ENCODE data around the gene CCND3.

CCND3 gene

DNA sequence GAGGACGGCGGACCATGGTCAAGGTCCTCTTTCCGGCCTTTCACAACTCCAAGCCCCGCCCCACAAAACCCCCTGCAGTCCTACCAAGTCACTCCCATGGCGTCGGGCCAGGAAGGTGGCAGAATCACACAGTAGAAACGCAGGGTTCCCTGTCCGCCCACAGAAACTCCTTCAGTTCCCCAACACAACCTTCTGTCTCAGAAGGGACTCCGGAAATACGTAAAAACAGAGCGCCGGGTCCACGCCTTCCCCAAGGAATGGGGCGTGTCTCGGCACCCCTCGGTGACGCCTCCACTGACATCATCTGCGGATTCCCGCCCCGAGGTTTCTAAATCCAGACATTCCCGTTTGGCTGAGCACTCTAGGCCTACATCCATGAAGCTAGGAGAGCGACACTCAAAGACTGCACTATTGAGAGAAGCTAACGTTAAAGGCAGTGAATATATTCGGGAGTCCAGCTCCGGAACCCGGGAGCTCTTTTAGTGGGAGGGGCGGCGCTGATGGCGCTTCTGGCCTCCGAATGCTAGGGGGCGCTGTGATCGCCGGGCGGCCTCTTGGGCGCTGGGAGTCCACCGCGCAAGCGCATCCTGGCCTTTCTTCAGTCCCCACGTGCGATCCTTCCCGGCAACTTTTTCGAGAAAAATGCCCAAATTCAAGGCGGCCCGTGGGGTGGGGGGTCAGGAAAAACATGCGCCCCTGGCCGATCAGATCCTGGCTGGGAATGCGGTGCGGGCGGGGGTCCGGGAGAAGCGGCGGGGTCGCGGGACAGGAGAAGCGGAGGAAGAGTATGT, 20.5 kb downstream of the CCND3 start, which contains the start of the genes BYSL and MED20:
BYSL (plus strand) TSS at position 579 of the 791 bp plus-strand sequence; CDS start at position 643, 64 bp downstream.
MED20 (minus strand) TSS at position 219 of the 791 bp plus-strand sequence; CDS start at position 98, 121 bp downstream.
- DNase-seq, result peak; percentile 93

DNA sequence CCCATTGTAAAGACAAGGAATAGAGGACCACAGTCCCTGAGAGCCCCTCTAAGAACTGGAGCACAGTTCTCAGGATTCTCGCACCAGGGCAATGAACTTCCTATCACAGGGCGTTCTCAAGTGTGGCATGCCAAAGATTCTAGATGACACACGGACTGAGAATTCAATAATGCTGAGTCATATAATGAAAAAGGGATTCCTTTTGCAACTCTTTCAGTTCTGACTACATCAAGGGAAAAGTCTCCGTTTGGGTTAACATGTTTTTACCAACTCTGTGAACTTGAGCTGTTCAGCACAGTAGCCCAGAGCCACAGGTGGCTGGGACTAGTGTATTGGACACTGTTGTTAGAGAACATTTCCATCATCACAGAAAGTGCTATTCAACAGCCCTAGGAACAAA, 24.1 kb downstream of the CCND3 start:
- DNase-seq, result no peak

DNA sequence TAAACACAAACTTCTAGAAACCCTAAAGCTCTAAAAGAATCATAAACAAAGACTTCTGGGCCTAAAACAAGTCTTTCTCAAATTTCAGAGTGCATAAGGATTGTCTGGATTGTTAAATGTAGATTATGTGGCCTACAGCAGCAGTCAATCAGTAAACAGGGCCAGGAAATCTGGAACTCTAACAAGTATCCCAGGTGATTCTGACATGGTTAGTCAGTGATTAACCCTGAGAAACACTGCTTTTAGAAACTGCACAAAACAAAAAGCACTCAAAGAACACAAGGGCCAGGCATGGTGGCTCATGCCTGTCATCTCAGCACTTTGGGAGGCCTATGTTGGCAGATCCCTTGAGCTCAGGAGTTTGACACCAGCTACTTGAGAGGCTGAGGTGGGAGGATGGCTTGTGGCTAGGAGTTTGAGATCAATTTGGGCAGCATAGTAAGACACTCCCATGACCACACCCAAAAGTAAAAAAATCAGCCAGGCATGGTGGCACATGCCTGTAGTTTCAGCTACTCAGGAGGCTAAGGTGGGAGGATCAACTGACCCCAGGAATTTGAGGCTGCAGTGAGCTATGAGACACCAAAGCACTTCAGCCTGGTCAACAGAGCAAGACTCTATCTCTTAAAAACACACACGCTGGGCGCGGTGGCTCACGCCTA, 26.6 kb downstream of the CCND3 start:
- no peak for DNase-seq

DNA sequence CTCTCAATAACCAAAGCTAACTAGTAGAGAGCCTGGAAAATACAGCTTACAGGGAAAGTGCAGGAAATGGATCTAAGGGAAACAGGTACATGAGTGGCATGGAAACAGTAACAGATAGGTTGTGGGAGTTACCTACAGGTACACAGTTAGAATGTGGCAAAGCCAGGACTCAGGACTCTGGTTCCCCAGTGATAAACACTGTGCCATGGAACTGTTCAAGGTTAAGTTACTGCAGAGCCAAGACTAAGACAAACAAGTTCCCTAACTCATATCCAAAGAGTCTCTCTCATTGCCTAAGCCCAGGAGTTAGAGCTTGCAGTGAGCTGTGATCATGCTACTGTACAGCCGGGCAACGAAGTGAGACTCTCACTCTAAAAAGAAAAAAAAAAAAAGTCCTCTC, 27.3 kb downstream of the CCND3 start:
- DNase-seq, result no peak

DNA sequence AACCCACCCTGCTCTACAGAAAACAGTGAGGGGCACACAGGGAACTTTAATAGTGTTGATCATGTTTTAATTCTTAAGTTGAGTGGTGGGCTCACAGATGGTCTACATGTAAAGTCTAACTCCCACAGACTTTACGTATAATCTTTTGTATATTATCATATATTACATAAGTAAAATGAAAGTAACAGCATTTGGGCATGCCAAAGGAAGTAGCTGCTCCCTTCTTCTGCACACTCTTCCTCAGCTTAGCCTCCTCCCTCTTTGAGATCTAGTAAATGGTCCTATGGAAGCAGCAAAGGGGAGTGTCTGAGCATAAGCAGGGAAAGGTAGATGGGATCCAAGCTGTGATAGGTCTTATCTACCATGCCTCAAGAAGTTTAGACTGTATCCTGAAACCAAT, 31.9 kb downstream of the CCND3 start:
- DNase-seq, result no peak

DNA sequence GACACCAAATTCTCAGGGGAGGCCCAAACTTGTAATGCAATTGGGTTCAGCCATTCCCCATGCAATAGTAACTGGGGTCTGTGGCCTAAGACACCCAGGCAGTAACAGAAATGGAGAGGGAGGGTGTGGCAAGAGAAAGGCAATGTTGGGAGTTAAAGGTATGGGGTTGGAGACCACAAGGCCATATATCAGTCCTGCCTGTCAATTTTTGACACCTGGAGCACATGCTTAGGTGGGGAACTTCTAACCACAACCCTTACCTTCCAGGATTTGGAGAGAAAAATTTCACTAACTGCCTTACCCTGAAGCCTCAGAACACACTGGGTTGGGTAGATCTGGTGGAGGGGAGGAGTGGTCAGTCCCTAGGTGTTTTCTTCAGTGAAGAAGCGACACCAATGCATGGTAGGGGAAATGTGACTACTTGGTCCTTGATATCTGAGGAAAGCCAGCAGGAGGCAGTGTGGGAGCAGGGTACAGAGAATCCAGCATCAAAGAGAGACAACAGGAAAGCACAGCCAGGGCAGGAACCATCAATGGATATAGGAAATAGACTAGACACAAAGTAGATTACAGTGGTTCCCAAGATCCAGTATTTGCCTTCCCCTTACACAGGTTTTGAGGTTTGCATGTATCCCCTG, 39.6 kb downstream of the CCND3 start:
- DNase-seq, result no peak

DNA sequence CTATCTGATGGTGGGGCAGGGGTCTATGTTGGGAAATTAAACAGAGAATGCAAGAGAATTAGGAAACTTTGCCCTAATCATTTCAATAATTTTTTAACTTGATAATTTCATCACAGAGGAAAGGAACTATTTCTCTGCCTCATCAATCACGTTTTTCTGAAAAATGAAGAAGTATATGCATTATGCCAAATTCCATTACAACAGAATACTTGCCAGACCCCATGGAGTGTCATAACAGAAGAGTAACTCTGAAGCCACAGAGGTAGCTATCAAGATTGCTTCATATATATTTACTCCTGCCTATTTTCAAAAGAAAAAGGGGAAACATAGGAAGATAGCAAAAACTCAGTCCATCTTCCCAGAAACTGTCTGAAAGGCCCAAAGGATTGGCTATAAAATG, 40.7 kb downstream of the CCND3 start:
- no peak for DNase-seq

DNA sequence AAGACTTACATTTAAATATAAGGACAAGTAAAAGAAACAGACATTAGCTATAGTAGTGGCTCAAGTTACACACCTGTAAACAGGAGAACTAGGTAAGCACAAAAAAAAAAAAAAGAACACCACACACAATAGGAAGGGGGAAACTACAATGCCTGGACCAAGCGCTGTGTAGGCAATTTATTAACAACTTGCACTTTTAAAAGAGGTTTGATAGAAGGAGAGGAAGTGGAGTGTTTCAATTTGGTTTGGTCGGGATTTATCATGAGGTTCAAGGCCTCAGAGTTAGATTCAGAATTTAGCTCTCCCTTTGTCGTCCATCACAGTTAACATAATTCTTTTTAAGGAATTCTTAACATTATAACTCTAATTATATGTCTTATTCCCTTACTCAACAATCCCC, 45.3 kb downstream of the CCND3 start:
- DNase-seq, result no peak

DNA sequence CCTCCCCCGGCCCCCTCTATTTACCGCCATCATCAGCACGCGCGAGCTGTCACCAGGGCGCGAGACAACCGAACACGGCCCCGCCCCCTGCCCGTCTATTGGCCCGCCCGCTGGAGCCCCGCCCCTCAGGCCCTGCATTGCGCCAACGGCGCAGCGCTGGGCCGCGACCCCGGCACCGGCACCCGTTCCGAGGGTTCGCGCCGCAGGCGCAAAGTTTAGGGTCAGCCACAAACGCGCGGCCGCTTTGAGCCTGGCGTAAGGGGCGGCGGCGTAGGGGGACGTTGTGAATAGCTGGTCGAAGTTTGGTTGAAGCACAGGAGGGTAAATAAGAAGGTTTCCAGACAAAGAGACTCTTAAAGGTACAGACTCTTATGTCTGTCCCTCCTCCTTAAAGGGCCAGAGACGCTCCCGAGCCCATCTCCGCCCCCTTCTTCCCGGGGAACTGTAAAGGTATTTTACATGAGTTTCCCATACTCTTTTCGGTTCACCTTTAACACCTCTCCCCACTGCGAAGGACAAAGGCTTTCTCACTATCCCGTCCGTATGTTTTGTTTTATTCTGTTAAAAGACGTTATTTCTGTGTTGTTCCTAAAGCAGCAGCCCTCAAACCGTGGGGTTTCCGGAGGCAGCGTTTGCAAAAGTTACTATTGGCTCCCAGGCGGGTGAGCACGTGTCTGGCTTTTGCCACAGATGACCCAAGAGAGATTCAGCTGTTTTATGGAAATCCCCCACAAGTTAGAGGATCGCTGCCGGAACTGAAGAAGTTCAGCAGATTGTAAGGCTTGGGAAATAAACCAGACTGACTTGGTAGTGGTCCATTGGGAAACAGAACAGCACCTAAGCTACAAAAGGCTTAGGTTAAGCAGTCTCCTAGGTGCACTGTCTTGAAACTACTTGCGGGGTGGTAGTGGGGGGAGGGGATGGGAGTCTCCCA, 46.0 kb downstream of the CCND3 start, which contains the start of gene USP49:
USP49 (minus strand) TSS at position 76 of the 934 bp plus-strand sequence. CDS start 88,392 bp downstream, outside the sequence.
- DNase-seq, result peak; percentile 93

DNA sequence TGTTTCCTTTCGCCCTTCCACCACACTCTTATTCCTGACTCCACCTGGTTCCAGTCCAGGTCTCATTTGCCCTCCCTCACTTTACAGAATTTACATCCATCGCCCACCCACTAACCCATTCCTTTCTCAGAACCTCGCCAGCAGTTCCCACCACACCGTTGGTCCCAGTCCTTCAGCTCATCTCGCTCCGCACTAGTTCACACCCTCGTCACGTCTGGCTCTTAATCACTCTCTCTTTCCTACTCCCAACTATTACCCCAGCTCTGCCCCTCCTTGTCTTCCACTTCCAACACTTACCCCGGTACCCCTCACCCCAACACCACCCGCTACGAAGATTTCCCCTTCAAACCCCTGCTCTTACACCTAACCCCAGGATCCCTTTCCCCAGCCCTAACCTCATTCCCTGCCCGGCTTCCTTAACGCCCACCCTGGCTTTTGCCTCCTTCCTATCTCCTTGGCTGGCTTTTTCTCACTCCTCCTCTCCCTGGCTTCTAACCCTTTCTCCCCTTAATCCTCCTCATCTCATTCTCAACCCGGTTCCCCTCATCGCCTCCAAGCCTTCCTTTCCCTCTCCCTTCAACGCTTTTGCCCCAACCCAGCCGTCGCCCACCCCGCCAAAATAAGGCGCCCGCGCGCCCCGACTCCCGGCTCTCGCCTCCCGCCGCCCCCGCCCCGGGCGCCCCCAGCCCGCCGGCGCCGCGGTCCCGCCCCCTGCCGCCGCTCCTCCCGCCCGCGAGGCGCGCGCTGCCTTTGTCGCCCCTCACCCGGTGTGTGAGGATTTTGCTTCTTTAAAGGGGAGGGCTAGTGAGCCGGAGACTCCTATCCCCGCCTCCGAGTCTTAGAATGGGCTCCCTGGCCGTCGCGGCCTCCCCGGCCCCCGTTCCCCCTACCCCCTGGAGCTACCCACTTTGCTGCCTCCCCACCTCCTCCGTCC, 47.0 kb downstream of the CCND3 start:
- DNase-seq, result peak; percentile 14

DNA sequence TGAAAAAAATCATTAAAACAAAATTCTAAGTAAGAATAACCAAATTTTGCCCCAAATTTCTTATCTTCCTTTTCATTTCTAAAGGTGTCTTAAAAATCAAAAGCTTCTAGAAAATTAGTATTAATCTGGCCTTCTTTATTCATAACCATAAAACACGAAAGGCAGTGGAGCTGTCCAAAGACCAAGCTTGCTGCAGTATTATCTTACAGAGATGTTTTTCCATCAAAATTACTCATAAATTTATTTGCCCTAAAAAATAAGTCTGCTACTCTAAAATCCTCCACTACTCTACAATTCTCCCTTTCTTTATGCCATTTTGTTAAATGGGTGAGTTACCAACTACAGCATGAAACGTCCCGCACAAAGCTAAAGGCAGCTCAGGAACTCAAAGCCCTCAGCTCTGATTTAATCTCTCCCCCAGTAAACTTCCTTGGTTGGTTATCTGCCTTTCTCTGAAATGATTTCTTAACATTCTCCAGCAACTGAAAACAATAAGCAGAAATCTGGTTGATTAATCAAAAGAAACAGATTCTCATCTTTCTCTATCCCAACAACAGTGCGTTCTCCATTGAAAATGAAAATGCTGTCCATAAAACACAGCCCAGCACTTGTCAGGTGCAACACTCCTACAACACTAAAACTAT, 48.6 kb downstream of the CCND3 start:
- no peak for DNase-seq

DNA sequence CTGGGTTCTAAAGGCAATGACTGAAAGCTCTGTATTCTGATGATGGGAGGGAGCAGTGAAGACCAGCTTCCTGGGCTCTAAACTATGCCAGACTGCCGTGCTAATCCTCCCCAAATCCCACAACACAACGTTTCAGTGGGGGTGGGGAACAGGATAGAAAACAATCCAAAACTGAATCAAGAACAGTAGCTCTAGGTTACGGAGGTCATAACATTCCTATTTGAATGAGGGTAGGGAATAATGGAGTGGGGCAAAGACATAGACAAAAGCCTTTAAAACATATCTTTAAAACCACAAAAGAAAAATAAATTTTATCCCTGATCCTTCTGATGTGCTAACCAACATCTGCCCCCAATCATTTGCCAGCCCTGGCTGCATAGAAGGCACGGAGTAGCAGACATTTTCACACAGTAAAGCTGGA, 54.3 kb downstream of the CCND3 start:
- DNase-seq, result no peak

DNA sequence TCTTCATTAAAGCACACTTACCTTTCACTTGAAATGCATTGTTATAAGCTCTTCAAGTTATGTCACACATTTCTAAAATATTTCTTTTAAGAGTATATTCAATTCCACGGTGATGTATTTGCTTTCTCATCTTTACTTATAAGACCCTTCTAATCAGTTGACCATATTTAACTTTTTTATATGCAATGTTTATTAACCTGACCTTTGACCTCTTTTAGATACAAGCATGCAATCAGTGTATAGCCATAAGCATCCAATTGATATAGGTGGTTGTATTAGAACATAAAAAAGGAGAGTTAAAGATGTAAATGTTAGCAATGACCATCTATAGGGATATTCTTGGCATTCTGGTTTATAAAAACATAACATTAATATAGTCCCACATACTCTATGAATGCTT, 55.7 kb downstream of the CCND3 start:
- DNase-seq, result no peak

DNA sequence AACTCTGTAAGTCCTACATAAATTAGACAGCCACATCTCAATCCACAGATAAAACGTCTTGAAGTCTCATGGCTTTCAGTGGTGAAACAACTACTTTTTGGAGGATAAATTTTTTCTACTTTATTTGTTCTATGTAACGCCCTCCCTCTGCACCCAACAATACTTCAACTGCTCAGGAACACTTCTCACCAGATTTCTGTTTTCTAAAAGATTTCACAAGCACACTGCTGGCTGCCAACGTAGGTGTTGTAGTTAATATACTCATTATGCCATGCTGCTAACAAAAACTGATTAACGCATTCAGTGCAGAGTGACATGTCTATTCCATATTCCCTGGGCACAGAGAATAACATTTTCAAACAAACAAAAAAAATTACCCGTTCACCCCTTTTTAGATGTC, 56.7 kb downstream of the CCND3 start:
- DNase-seq, result no peak

All from NCI-H1105 (cell line).